ENCODE measurements around the gene VSIG8. TPM values are rescaled to one million over a fixed set of nuclear protein-coding genes. Genes with fewer than 3 reads are reported as not detected.
A peak's percentile ranks its signal among the peaks of the same experiment; 100 is the strongest.

Gene VSIG8
- total and polyA plus RNA-seq, 3 experiments from 2014 or later, result not detected

GRCh38 chr1:159831412-159832141 is 30.9 kb downstream of the VSIG8 start:
- peaks cover 37 to 44% (median 42%) of the 10 kb centered on the region in 3 donors for H3K4me1 Mint-ChIP-seq
- CTCF ChIA-PET, result interaction anchor here (0.9 to 2.0 kb wide), 2 partner anchors 19 to 33 kb away, joined by 3 to 7 read pairs; no protein-coding TSS in a partner anchor
- peaks cover 25% of the 10 kb centered on the region for H3K4me1 ChIP-seq (ENCODE audit: insufficient read depth, low read length)
- no peaks in the 10 kb centered on the region for H3K27me3 ChIP-seq (ENCODE audit: insufficient read depth, low read length, poor library complexity, severe bottlenecking)
- H3K27ac ChIP-seq (ENCODE audit: low read depth, low read length), result no peak overlapping the region
- peaks cover 0 to 4% of the 10 kb centered on the region in 2 donors for H3K27me3 Mint-ChIP-seq
- no peak for DNase-seq
- H3K9me3 ChIP-seq (ENCODE audit: low read length), result peaks cover 8% of the 10 kb centered on the region
- H3K4me3 Mint-ChIP-seq, result no peak overlapping the region
- H3K36me3 Mint-ChIP-seq, result peaks cover 18 to 34% (median 18%) of the 10 kb centered on the region in 3 donors
- peaks cover 12 to 38% (median 29%) of the 10 kb centered on the region in 5 donors for H3K9me3 Mint-ChIP-seq
- POLR2A ChIA-PET, result no interaction called here
- no peak overlapping the region for H3K4me3 ChIP-seq (ENCODE audit: low read length)
- no peak overlapping the region for H3K27ac Mint-ChIP-seq
- no peaks in the 10 kb centered on the region for H3K36me3 ChIP-seq (ENCODE audit: insufficient read depth, low read length)

GRCh38 chr1:159830722-159831121 is 31.7 kb downstream of the VSIG8 start:
- Histone ChIP-seq H3K36me3 (ENCODE audit: insufficient read depth, low read length) (no peaks in the 10 kb centered on the region), H3K9me3 (ENCODE audit: low read length) (peaks cover 8% of the 10 kb centered on the region), H3K27ac (ENCODE audit: low read depth, low read length) (no peak overlapping the region), H3K4me1 (ENCODE audit: insufficient read depth, low read length) (peaks cover 34% of the 10 kb centered on the region), H3K27me3 (ENCODE audit: insufficient read depth, low read length, poor library complexity, severe bottlenecking) (no peaks in the 10 kb centered on the region), H3K4me3 (ENCODE audit: low read length) (no peak overlapping the region)
- Mint-ChIP-seq H3K4me3 (no peak overlapping the region), H3K36me3 (peaks cover 13 to 32% (median 13%) of the 10 kb centered on the region in 3 donors), H3K9me3 (peaks cover 12 to 39% (median 29%) of the 10 kb centered on the region in 5 donors), H3K27ac (peak overlapping the region in 1 of 8 donors; percentile 32), H3K4me1 (peaks cover 44 to 53% (median 50%) of the 10 kb centered on the region in 3 donors), H3K27me3 (peaks cover 0 to 4% of the 10 kb centered on the region in 2 donors)
- DNase-seq, result no peak
- POLR2A ChIA-PET, result no interaction called here
- CTCF ChIA-PET, result interaction anchor here (1.4 to 2.0 kb wide), 4 partner anchors 9 to 63 kb away, joined by 3 to 7 read pairs (median 5); no protein-coding TSS in a partner anchor

- Histone ChIP-seq H3K4me3 (ENCODE audit: low read length) (no peak overlapping the region), H3K27me3 (ENCODE audit: insufficient read depth, low read length, poor library complexity, severe bottlenecking) (no peaks in the 10 kb centered on the region), H3K4me1 (ENCODE audit: insufficient read depth, low read length) (peaks cover 42% of the 10 kb centered on the region), H3K36me3 (ENCODE audit: insufficient read depth, low read length) (no peaks in the 10 kb centered on the region), H3K27ac (ENCODE audit: low read depth, low read length) (no peak overlapping the region), H3K9me3 (ENCODE audit: low read length) (peaks cover 8% of the 10 kb centered on the region)
- POLR2A ChIA-PET, result no interaction called here
- CTCF ChIA-PET, result interaction anchor here (1.4 to 1.6 kb wide), 3 partner anchors 9 to 64 kb away, joined by 3 to 5 read pairs (median 5); no protein-coding TSS in a partner anchor
- H3K4me3 Mint-ChIP-seq, result peak overlapping the region in 2 of 7 donors; percentile 28 to 29
- H3K27me3 Mint-ChIP-seq, result peaks cover 0 to 4% of the 10 kb centered on the region in 2 donors
- H3K27ac Mint-ChIP-seq, result peak overlapping the region in 2 of 8 donors; percentile 11 to 32
- H3K9me3 Mint-ChIP-seq, result peaks cover 12 to 39% (median 27%) of the 10 kb centered on the region in 5 donors
- peaks cover 52 to 60% (median 58%) of the 10 kb centered on the region in 3 donors for H3K4me1 Mint-ChIP-seq
- no peak for DNase-seq
- H3K36me3 Mint-ChIP-seq, result peaks cover 9 to 27% (median 9%) of the 10 kb centered on the region in 3 donors
Observed at GRCh38 chr1:159829822-159830465, 32.5 kb downstream of the VSIG8 start.

GRCh38 chr1:159829273-159829634 is 33.2 kb downstream of the VSIG8 start:
- DNase-seq, result no peak
- H3K27me3 ChIP-seq (ENCODE audit: insufficient read depth, low read length, poor library complexity, severe bottlenecking), result no peaks in the 10 kb centered on the region
- ChIA-PET POLR2A (no interaction called here), CTCF (interaction anchor here (1.4 to 1.6 kb wide), 3 partner anchors 8 to 117 kb away, joined by 3 to 5 read pairs (median 5); no protein-coding TSS in a partner anchor)
- peaks cover 8% of the 10 kb centered on the region for H3K9me3 ChIP-seq (ENCODE audit: low read length)
- peaks cover 48% of the 10 kb centered on the region for H3K4me1 ChIP-seq (ENCODE audit: insufficient read depth, low read length)
- no peak overlapping the region for H3K27ac ChIP-seq (ENCODE audit: low read depth, low read length)
- H3K4me1 Mint-ChIP-seq, result peaks cover 59 to 67% (median 65%) of the 10 kb centered on the region in 3 donors
- H3K9me3 Mint-ChIP-seq, result peaks cover 12 to 39% (median 27%) of the 10 kb centered on the region in 5 donors
- peaks cover 0 to 6% of the 10 kb centered on the region in 2 donors for H3K27me3 Mint-ChIP-seq
- no peak overlapping the region for H3K4me3 ChIP-seq (ENCODE audit: low read length)
- peak overlapping the region in 6 of 7 donors; percentile 10 to 77 (median 44) for H3K4me3 Mint-ChIP-seq
- H3K27ac Mint-ChIP-seq, result peak overlapping the region in 3 of 8 donors; percentile 41 to 75 (median 43)
- H3K36me3 ChIP-seq (ENCODE audit: insufficient read depth, low read length), result no peaks in the 10 kb centered on the region
- H3K36me3 Mint-ChIP-seq, result peaks cover 7 to 27% (median 9%) of the 10 kb centered on the region in 3 donors

GRCh38 chr1:159828581-159829272 is 33.7 kb downstream of the VSIG8 start:
- Histone ChIP-seq H3K27ac (ENCODE audit: low read depth, low read length) (no peak overlapping the region), H3K36me3 (ENCODE audit: insufficient read depth, low read length) (no peaks in the 10 kb centered on the region), H3K27me3 (ENCODE audit: insufficient read depth, low read length, poor library complexity, severe bottlenecking) (no peaks in the 10 kb centered on the region), H3K9me3 (ENCODE audit: low read length) (peaks cover 8% of the 10 kb centered on the region), H3K4me1 (ENCODE audit: insufficient read depth, low read length) (peaks cover 53% of the 10 kb centered on the region), H3K4me3 (ENCODE audit: low read length) (peak overlapping the region; percentile 38)
- H3K36me3 Mint-ChIP-seq, result peaks cover 7 to 25% (median 7%) of the 10 kb centered on the region in 3 donors
- H3K4me1 Mint-ChIP-seq, result peaks cover 64 to 73% (median 70%) of the 10 kb centered on the region in 3 donors
- no peak for DNase-seq
- H3K4me3 Mint-ChIP-seq, result peak overlapping the region; percentile 56 to 81 (median 74)
- H3K27ac Mint-ChIP-seq, result peak overlapping the region in 2 of 8 donors; percentile 43 to 75
- CTCF ChIA-PET, result interaction anchor here (0.9 to 2.4 kb wide), 4 partner anchors 29 to 117 kb away, joined by 3 to 6 read pairs (median 5); partner anchors contain the start of gene DUSP23
- peaks cover 0 to 6% of the 10 kb centered on the region in 2 donors for H3K27me3 Mint-ChIP-seq
- POLR2A ChIA-PET, result no interaction called here
- peaks cover 12 to 39% (median 27%) of the 10 kb centered on the region in 5 donors for H3K9me3 Mint-ChIP-seq

GRCh38 chr1:159828176-159828575 is 34.3 kb downstream of the VSIG8 start:
- Mint-ChIP-seq H3K4me1 (peaks cover 68 to 78% (median 76%) of the 10 kb centered on the region in 3 donors), H3K9me3 (peaks cover 12 to 39% (median 27%) of the 10 kb centered on the region in 5 donors), H3K36me3 (peaks cover 5 to 19% (median 6%) of the 10 kb centered on the region in 3 donors), H3K4me3 (peak overlapping the region; percentile 43 to 90 (median 80)), H3K27me3 (peaks cover 0 to 6% of the 10 kb centered on the region in 2 donors), H3K27ac (peak overlapping the region in 3 of 8 donors; percentile 18 to 83 (median 40))
- POLR2A ChIA-PET, result interaction anchor here (0.7 to 1.1 kb wide), 2 partner anchors 26 to 28 kb away, joined by 5 to 6 read pairs; no protein-coding TSS in a partner anchor
- no peak for DNase-seq
- Histone ChIP-seq H3K36me3 (ENCODE audit: insufficient read depth, low read length) (no peaks in the 10 kb centered on the region), H3K4me3 (ENCODE audit: low read length) (peak overlapping the region; percentile 38), H3K27ac (ENCODE audit: low read depth, low read length) (no peak overlapping the region), H3K27me3 (ENCODE audit: insufficient read depth, low read length, poor library complexity, severe bottlenecking) (no peaks in the 10 kb centered on the region), H3K4me1 (ENCODE audit: insufficient read depth, low read length) (peaks cover 57% of the 10 kb centered on the region), H3K9me3 (ENCODE audit: low read length) (peaks cover 8% of the 10 kb centered on the region)
- CTCF ChIA-PET, result interaction anchor here (0.9 to 2.4 kb wide), 6 partner anchors 22 to 118 kb away, joined by 3 to 8 read pairs (median 5); partner anchors contain the start of gene DUSP23

- Histone ChIP-seq H3K4me3 (ENCODE audit: low read length) (peak overlapping the region; percentile 38), H3K27ac (ENCODE audit: low read depth, low read length) (peak overlapping the region; percentile 39), H3K36me3 (ENCODE audit: insufficient read depth, low read length) (no peaks in the 10 kb centered on the region), H3K27me3 (ENCODE audit: insufficient read depth, low read length, poor library complexity, severe bottlenecking) (no peaks in the 10 kb centered on the region), H3K9me3 (ENCODE audit: low read length) (peaks cover 8% of the 10 kb centered on the region), H3K4me1 (ENCODE audit: insufficient read depth, low read length) (peaks cover 57% of the 10 kb centered on the region)
- H3K27me3 Mint-ChIP-seq, result peaks cover 0 to 6% of the 10 kb centered on the region in 2 donors
- peak overlapping the region; percentile 57 to 90 (median 80) for H3K4me3 Mint-ChIP-seq
- DNase-seq, result peak in 1 of 5 donors; percentile 73
- POLR2A ChIA-PET, result interaction anchor here (0.7 to 1.3 kb wide), 3 partner anchors 26 to 96 kb away, joined by 4 to 6 read pairs (median 5); no protein-coding TSS in a partner anchor
- peak overlapping the region; percentile 55 to 97 (median 88) for H3K27ac Mint-ChIP-seq
- H3K4me1 Mint-ChIP-seq, result peaks cover 74 to 82% (median 80%) of the 10 kb centered on the region in 3 donors
- peaks cover 12 to 39% (median 27%) of the 10 kb centered on the region in 5 donors for H3K9me3 Mint-ChIP-seq
- H3K36me3 Mint-ChIP-seq, result peaks cover 5 to 19% (median 6%) of the 10 kb centered on the region in 3 donors
- CTCF ChIA-PET, result interaction anchor here (0.9 to 2.4 kb wide), 8 partner anchors 9 to 66 kb away, joined by 3 to 13 read pairs (median 6); partner anchors contain the start of gene DUSP23
Observed at GRCh38 chr1:159827549-159827948, 34.9 kb downstream of the VSIG8 start.

All from CD8-positive, alpha-beta memory T cell (primary cell).